Mammary epithelial cell (primary cell): Measurements from ENCODE around the gene CHRNB2.

Experiments
- EZH2 ChIP-seq: IDR thresholded peaks from 2 replicates; pipeline ENCODE4 v1.6.1; 2012; ENCODE audit warnings: low read length, inconsistent platforms, borderline replicate concordance
- TF ChIP-seq, protein P1 (sequence below), 2 donors: IDR thresholded peaks in 1 of 2; conservative IDR thresholded peaks in 1 of 2; 2 replicates each; pipeline ENCODE4 v1.5.1; 2011 to 2012; ENCODE audit warnings: inconsistent platforms in 2 of 2, low read length in 2 of 2, mild to moderate bottlenecking in 2 of 2, control low read depth in 1 of 2, low read depth in 1 of 2; ENCODE audit not compliant: insufficient read depth in 1 of 2; ENCODE audit errors: extremely low read depth in 1 of 2

GRCh38 chr1:154599658-154600057, 32.1 kb downstream of the CHRNB2 start:
- TF ChIP-seq, protein P1, sequence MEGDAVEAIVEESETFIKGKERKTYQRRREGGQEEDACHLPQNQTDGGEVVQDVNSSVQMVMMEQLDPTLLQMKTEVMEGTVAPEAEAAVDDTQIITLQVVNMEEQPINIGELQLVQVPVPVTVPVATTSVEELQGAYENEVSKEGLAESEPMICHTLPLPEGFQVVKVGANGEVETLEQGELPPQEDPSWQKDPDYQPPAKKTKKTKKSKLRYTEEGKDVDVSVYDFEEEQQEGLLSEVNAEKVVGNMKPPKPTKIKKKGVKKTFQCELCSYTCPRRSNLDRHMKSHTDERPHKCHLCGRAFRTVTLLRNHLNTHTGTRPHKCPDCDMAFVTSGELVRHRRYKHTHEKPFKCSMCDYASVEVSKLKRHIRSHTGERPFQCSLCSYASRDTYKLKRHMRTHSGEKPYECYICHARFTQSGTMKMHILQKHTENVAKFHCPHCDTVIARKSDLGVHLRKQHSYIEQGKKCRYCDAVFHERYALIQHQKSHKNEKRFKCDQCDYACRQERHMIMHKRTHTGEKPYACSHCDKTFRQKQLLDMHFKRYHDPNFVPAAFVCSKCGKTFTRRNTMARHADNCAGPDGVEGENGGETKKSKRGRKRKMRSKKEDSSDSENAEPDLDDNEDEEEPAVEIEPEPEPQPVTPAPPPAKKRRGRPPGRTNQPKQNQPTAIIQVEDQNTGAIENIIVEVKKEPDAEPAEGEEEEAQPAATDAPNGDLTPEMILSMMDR (conservative IDR thresholded peaks at IDR 0.05 in 1 of 2, IDR thresholded peaks at IDR 0.05 in 1 of 2; ENCODE audit: extremely low read depth in 1 of 2, insufficient read depth in 1 of 2, low read depth in 1 of 2, low read length in 2 of 2): no peak
- no peak for TF ChIP-seq EZH2
